MM.1S (cell line): ENCODE results near the gene POM121.
"Not testable (repeated sequence)": the region's sequence is repeated elsewhere in the genome, so short reads cannot be mapped to it uniquely, and the experiment has no call there.

ENCODE experiments used
- DNase-seq: peaks from one replicate; pipeline ENCODE4 v3.0.0-alpha.2; 2015
- H2AFZ ChIP-seq: fragments of 300-600 bp; sonication (generic); 2 replicates; pipeline ENCODE4 v1.6.0; 2016; ENCODE audit warnings: antibody characterized with exemption, low read length
- H3F3A ChIP-seq: fragments of 300-600 bp; sonication (generic); 2 replicates; pipeline ENCODE4 v1.6.1; 2016; ENCODE audit warnings: mild to moderate bottlenecking, antibody characterized with exemption, low read length, moderate library complexity, mixed read lengths; ENCODE audit not compliant: insufficient read depth
- H3K27ac ChIP-seq: fragments of 300-600 bp; sonication (generic); 2 replicates; pipeline ENCODE4 v1.5.1; 2016; ENCODE audit warnings: mild to moderate bottlenecking, low read length
- H3K27me3 ChIP-seq: fragments of 300-600 bp; sonication (generic); replicated peaks from 2 replicates; pipeline ENCODE4 v1.6.0; 2016; ENCODE audit warnings: low read length; ENCODE audit not compliant: insufficient read depth
- H3K36me3 ChIP-seq: fragments of 300-600 bp; sonication (generic); replicated peaks from 2 replicates; pipeline ENCODE4 v1.6.1; 2016; ENCODE audit warnings: mild to moderate bottlenecking, low read length, mixed read lengths; ENCODE audit not compliant: insufficient read depth
- H3K4me1 ChIP-seq: fragments of 300-600 bp; sonication (generic); 2 replicates; pipeline ENCODE4 v1.6.1; 2016; ENCODE audit warnings: low read length, mixed read lengths
- H3K4me2 ChIP-seq: fragments of 300-600 bp; sonication (generic); 2 replicates; pipeline ENCODE4 v1.6.0; 2016; ENCODE audit warnings: low read depth, low read length
- H3K4me3 ChIP-seq: fragments of 300-600 bp; sonication (generic); 2 replicates; pipeline ENCODE4 v1.5.1; 2016; ENCODE audit warnings: low read length, mixed read lengths
- H3K79me2 ChIP-seq: fragments of 300-600 bp; sonication (generic); 2 replicates; pipeline ENCODE4 v1.6.1; 2016; ENCODE audit warnings: mixed run types, low read length, mixed read lengths
- H3K9ac ChIP-seq: fragments of 300-600 bp; sonication (generic); 2 replicates; pipeline ENCODE4 v1.6.1; 2016; ENCODE audit warnings: low read length, mixed read lengths
- H3K9me2 ChIP-seq: fragments of 300-600 bp; sonication (generic); replicated peaks from 2 replicates; pipeline ENCODE4 v1.6.1; 2016; ENCODE audit warnings: mild to moderate bottlenecking, low read length, mixed read lengths; ENCODE audit not compliant: insufficient read depth
- H3K9me3 ChIP-seq: fragments of 300-600 bp; sonication (generic); replicated peaks from 2 replicates; pipeline ENCODE4 v1.6.1; 2016; ENCODE audit warnings: mild to moderate bottlenecking, low read length, mixed read lengths; ENCODE audit not compliant: insufficient read depth
- H4K20me1 ChIP-seq: fragments of 300-600 bp; sonication (generic); 2 replicates; pipeline ENCODE4 v1.6.1; 2016; ENCODE audit warnings: mild to moderate bottlenecking, low read length, moderate library complexity, mixed read lengths; ENCODE audit not compliant: insufficient read depth
- CTCF ChIP-seq: fragments of 300-600 bp; sonication (generic); IDR thresholded peaks from 2 replicates; pipeline ENCODE4 v1.5.1; 2016; ENCODE audit warnings: antibody characterized with exemption, low read length, mixed read lengths
- EZH2 ChIP-seq: fragments of 300-600 bp; sonication (generic); optimal IDR thresholded peaks from 2 replicates; pipeline ENCODE3; 2017; ENCODE audit warnings: low read depth, mild to moderate bottlenecking, antibody characterized with exemption, low read length, mixed read lengths
- EZH2phosphoT487 ChIP-seq: fragments of 300-600 bp; sonication (generic); IDR thresholded peaks from 2 replicates; pipeline ENCODE4 v1.6.1; 2018; ENCODE audit warnings: antibody characterized with exemption, low read length

The POM121 gene

GRCh38 chr7:72924733-72925545 lies at the start of gene POM121:
POM121 (plus strand) TSS chr7:72925095; CDS start chr7:72925122, 27 bp downstream.
- peak within 1 kb of the TSS; percentile 78 for H3K27ac ChIP-seq
- no peaks in the 10 kb centered on the region for H3K27me3 ChIP-seq
- H3K4me3 ChIP-seq, result peak within 1 kb of the TSS; percentile 91
- peak within 1 kb of the TSS; percentile 70 for H2AFZ ChIP-seq
- no peaks in the 10 kb centered on the region for H3K9me3 ChIP-seq
- peaks cover 48% of the 10 kb centered on the region for H3K79me2 ChIP-seq
- peak within 1 kb of the TSS; percentile 85 for H3K9ac ChIP-seq
- no peaks in the 10 kb centered on the region for H4K20me1 ChIP-seq
- H3K4me1 ChIP-seq, result peaks cover 6% of the 10 kb centered on the region; the same call in 1 of the 2 replicates
- H3K4me2 ChIP-seq, result peak within 1 kb of the TSS; percentile 77
- peaks cover 7% of the 10 kb centered on the region for H3F3A ChIP-seq
- peak; percentile 90 for DNase-seq
- H3K9me2 ChIP-seq, result no peaks in the 10 kb centered on the region
- H3K36me3 ChIP-seq, result peaks cover 4% of the 10 kb centered on the region; the same call in 1 of the 2 replicates
- no peak for TF ChIP-seq CTCF
- no peak for TF ChIP-seq EZH2
- TF ChIP-seq EZH2phosphoT487, result no peak

GRCh38 chr7:72879079-72879736 lies 45.7 kb upstream of the POM121 start:
- peak; percentile 79 for DNase-seq
- Histone ChIP-seq H3K4me3 (peak overlapping the region; percentile 76), H3K27ac (peak overlapping the region; percentile 59; the same call in 1 of the 2 replicates), H3K4me2 (peak overlapping the region; percentile 41; the same call in 1 of the 2 replicates), H3K79me2 (peaks cover 21% of the 10 kb centered on the region), H3K9ac (peak overlapping the region; percentile 77; the same call in 1 of the 2 replicates), H2AFZ (peak overlapping the region; percentile 83)
- H3K27me3 ChIP-seq, H3K36me3 ChIP-seq, H3K4me1 ChIP-seq, H3K9me2 ChIP-seq, H3K9me3 ChIP-seq, H3F3A ChIP-seq, H4K20me1 ChIP-seq: not testable (repeated sequence)

GRCh38 chr7:72879737-72880215 lies 45.1 kb upstream of the POM121 start:
- peak; percentile 60 for DNase-seq

GRCh38 chr7:72891750-72892149 lies 33.1 kb upstream of the POM121 start:
- not testable (repeated sequence) for H3F3A ChIP-seq, DNase-seq, H3K4me3 ChIP-seq, H3K9me2 ChIP-seq, H3K9me3 ChIP-seq, H3K27ac ChIP-seq, H3K27me3 ChIP-seq, H2AFZ ChIP-seq, H3K79me2 ChIP-seq, H3K9ac ChIP-seq, H3K36me3 ChIP-seq, H3K4me1 ChIP-seq, H4K20me1 ChIP-seq, H3K4me2 ChIP-seq

More at GRCh38 chr7:72879737-72880215, 45.1 kb upstream of the POM121 start:
- not testable (repeated sequence) for H3K9me2 ChIP-seq, H4K20me1 ChIP-seq, H3K9me3 ChIP-seq, H3F3A ChIP-seq, H3K4me1 ChIP-seq, H3K36me3 ChIP-seq, H3K27me3 ChIP-seq
- H3K79me2 ChIP-seq, result peaks cover 21% of the 10 kb centered on the region
- H3K27ac ChIP-seq, result peak overlapping the region; percentile 59
- H3K9ac ChIP-seq, result peak overlapping the region; percentile 77
- H3K4me3 ChIP-seq, result peak overlapping the region; percentile 76
- peak overlapping the region; percentile 23; the same call in 1 of the 2 replicates for H2AFZ ChIP-seq
- peak overlapping the region; percentile 52; the same call in 1 of the 2 replicates for H3K4me2 ChIP-seq

- H3F3A ChIP-seq, H3K36me3 ChIP-seq, H4K20me1 ChIP-seq, H3K4me3 ChIP-seq, H3K9me2 ChIP-seq, H3K4me1 ChIP-seq, H3K27me3 ChIP-seq, H3K9me3 ChIP-seq, H2AFZ ChIP-seq, H3K27ac ChIP-seq, H3K4me2 ChIP-seq, DNase-seq, H3K9ac ChIP-seq: not testable (repeated sequence)
- H3K79me2 ChIP-seq, result peaks cover 36% of the 10 kb centered on the region
Measured at GRCh38 chr7:72904740-72905139, 20.2 kb upstream of the POM121 start.

GRCh38 chr7:72908422-72908821 lies 16.5 kb upstream of the POM121 start:
- not testable (repeated sequence) for H3K9me3 ChIP-seq, H3K4me1 ChIP-seq, DNase-seq, H3K27me3 ChIP-seq, H3K9ac ChIP-seq, H3K27ac ChIP-seq, H3F3A ChIP-seq, H3K36me3 ChIP-seq, H3K9me2 ChIP-seq, H3K4me2 ChIP-seq, H4K20me1 ChIP-seq, H3K4me3 ChIP-seq, H2AFZ ChIP-seq
- peaks cover 33% of the 10 kb centered on the region for H3K79me2 ChIP-seq
